Neural progenitor cell (in vitro differentiated cells): Measurements from ENCODE around the gene PAIP2.

Experiments
- CTCF ChIP-seq: fragments of 200-600 bp; sonication (generic); IDR thresholded peaks from 2 replicates; pipeline ENCODE4 v1.5.1; 2017; ENCODE audit warnings: antibody characterized with exemption, mild to moderate bottlenecking
- EZH2phosphoT487 ChIP-seq: fragments of 200-600 bp; sonication (generic); IDR thresholded peaks from 2 replicates; pipeline ENCODE4 v1.6.1; 2017; ENCODE audit warnings: antibody characterized with exemption

- TF ChIP-seq CTCF (no peak), EZH2phosphoT487 (no peak)
Observed at GRCh38 chr5:139408191-139408590, 66.5 kb downstream of the PAIP2 start.
